Stomach (tissue), 19 donors: ENCODE results near the gene SEC14L2. TPM values are rescaled to one million over a fixed set of nuclear protein-coding genes. Genes with fewer than 3 reads are reported as not detected.

Experiments used
- DNase-seq, 2 donors: peaks; one replicate each; pipeline versions ENCODE4 v3.0.0 to v3.0.0-alpha.2; 2013 to 2019
- H3K27ac ChIP-seq, 5 donors: fragments of 200-600 bp in 4 of 5; sonication (generic) in 4 of 5; one replicate each; pipeline ENCODE4 v1.5.1; 2013 to 2019; ENCODE audit warnings: mild to moderate bottlenecking in 1 of 5, moderate library complexity in 1 of 5
- H3K27me3 ChIP-seq, 3 donors: fragments of 200-600 bp; sonication (generic); one replicate each; pipeline ENCODE4 v1.5.1; 2017 to 2019; ENCODE audit warnings: mixed run types in 1 of 3
- H3K36me3 ChIP-seq, 4 donors: fragments of 200-600 bp; sonication (generic); 1 replicate in 3 of 4; 2 replicates in 1 of 4; pipeline ENCODE4 v1.5.1; 2016 to 2019
- H3K4me1 ChIP-seq, 4 donors: fragments of 200-600 bp; sonication (generic); one replicate each; pipeline ENCODE4 v1.5.1; 2016 to 2019
- H3K4me3 ChIP-seq, 4 donors: fragments of 200-600 bp; sonication (generic) in 3 of 4; one replicate each; pipeline ENCODE4 v1.5.1; 2016 to 2019; ENCODE audit warnings: mild to moderate bottlenecking in 1 of 4
- H3K9me3 ChIP-seq, 4 donors: fragments of 200-600 bp; sonication (generic); one replicate each; pipeline ENCODE4 v1.5.1; 2016 to 2019
- CTCF ChIP-seq, 7 experiments: fragments of 450-650 bp in 4 of 7; fragments of 200-600 bp in 3 of 7; sonication (generic) in 3 of 7; IDR thresholded peaks; one replicate each; pipeline ENCODE4 v1.5.1; 2016 to 2019; ENCODE audit warnings: antibody characterized with exemption in 7 of 7, control low read depth in 2 of 7, mild to moderate bottlenecking in 1 of 7
- EP300 ChIP-seq: sonication (generic); formaldehyde crosslinking; IDR thresholded peaks from one replicate; pipeline ENCODE4 v1.6.1; 2017; ENCODE audit warnings: antibody characterized with exemption
- POLR2A ChIP-seq, 4 donors: fragments of 450-650 bp; IDR thresholded peaks; one replicate each; pipeline ENCODE4 v1.6.1; 2016; ENCODE audit warnings: antibody characterized with exemption in 4 of 4, control low read depth in 2 of 4, mild to moderate bottlenecking in 1 of 4, moderate library complexity in 1 of 4
- POLR2AphosphoS5 ChIP-seq, 3 donors: sonication (generic); formaldehyde crosslinking; IDR thresholded peaks; one replicate each; pipeline ENCODE4 v1.6.1; 2016; ENCODE audit warnings: antibody characterized with exemption in 3 of 3
- WGBS, 5 donors: extraction: QIAGEN DNeasy Blood & Tissue Kit in 3 of 5; methylation state at CpG; one replicate each; pipeline versions ENCODE4 v1.1.5 to v1.1.7; 2013 to 2018; 5-methylcytosine and 5-hydroxymethylcytosine counted together
- intact Hi-C: fragments of 100-400 bp; cut with DNase I; formaldehyde crosslinking; loops from one replicate; pipeline ENCODE4 v1.15.1; 2023; ENCODE audit warnings: low total_unique reads
- long read RNA-seq, 10 donors: transcript quantifications; one replicate each; lab custom pipeline, GENCODE V29; 2026
- polyA plus RNA-seq, 3 donors: library from polyadenylated mRNA; stranded (reverse); fragments of 200-250 nt; gene quantifications; one replicate each; pipeline ENCODE4 v1.2.3, GENCODE V29; 2013
- total RNA-seq, 5 donors: library from RNA; depleted of rRNA; stranded (reverse); fragments of >200 nt; gene quantifications; one replicate each; pipeline versions ENCODE4 v1.1.0 to v1.2.3, GENCODE V29; 2014 to 2016
- donor health status: healthy with polysubstance abuse.
- donor health status: Bipolar disorder and iron deficiency.
- donor health status: healthy.

The SEC14L2 gene
- total RNA-seq (10 to 100 TPM in 2 of 5 donors, 1 to 10 TPM in 1, not detected in 2; 4.1 to 19.4 (median 17.1) TPM), polyA plus RNA-seq (10 to 100 TPM in 1 of 3 donors, 1 to 10 TPM in 2; 9.9 to 10.3 (median 10.0) TPM)
- long read RNA-seq, donor 1 = 0 reads
- long read RNA-seq, donor 2, full-length matches to known transcripts = 1 of 1 reads
- long read RNA-seq, donor 2, partial matches to known transcripts = 0 of 1 reads
- long read RNA-seq, donor 2, other reads (novel, unspliced or antisense) = 0 of 1 reads
- long read RNA-seq, donor 3, full-length matches to known transcripts = 1 of 1 reads
- long read RNA-seq, donor 3, partial matches to known transcripts = 0 of 1 reads
- long read RNA-seq, donor 3, other reads (novel, unspliced or antisense) = 0 of 1 reads
- long read RNA-seq, donor 4 = 0 reads
- long read RNA-seq, donor 5, full-length matches to known transcripts = 1 of 1 reads
- long read RNA-seq, donor 5, partial matches to known transcripts = 0 of 1 reads
- long read RNA-seq, donor 5, other reads (novel, unspliced or antisense) = 0 of 1 reads
- long read RNA-seq, donor 6, full-length matches to known transcripts = 4 of 4 reads
- long read RNA-seq, donor 6, partial matches to known transcripts = 0 of 4 reads
- long read RNA-seq, donor 6, other reads (novel, unspliced or antisense) = 0 of 4 reads
- long read RNA-seq, donor 7, full-length matches to known transcripts = 1 of 1 reads
- long read RNA-seq, donor 7, partial matches to known transcripts = 0 of 1 reads
- long read RNA-seq, donor 7, other reads (novel, unspliced or antisense) = 0 of 1 reads
- long read RNA-seq, donor 8, full-length matches to known transcripts = 1 of 1 reads
- long read RNA-seq, donor 8, partial matches to known transcripts = 0 of 1 reads
- long read RNA-seq, donor 8, other reads (novel, unspliced or antisense) = 0 of 1 reads
- long read RNA-seq, donor 9, partial matches to known transcripts = 0 of 1 reads
- long read RNA-seq, donor 9, other reads (novel, unspliced or antisense) = 0 of 1 reads
- long read RNA-seq, donor 10, full-length matches to known transcripts = 1 of 1 reads
- long read RNA-seq, donor 10, partial matches to known transcripts = 0 of 1 reads
- long read RNA-seq, donor 10, other reads (novel, unspliced or antisense) = 0 of 1 reads

- peak within 1 kb of the TSS; percentile 69 to 78 (median 76) for H3K4me3 ChIP-seq
- TF ChIP-seq EP300 = no peak
- peak; percentile 5 to 58 (median 29) for TF ChIP-seq POLR2AphosphoS5 (IDR thresholded peaks at IDR 0.05)
- no peak for TF ChIP-seq CTCF (IDR thresholded peaks at IDR 0.05)
- TF ChIP-seq POLR2A (IDR thresholded peaks at IDR 0.05) = no peak
- intact Hi-C loops = no loop called here
- 0 to 5% (median 1%) methylated on average over 12 to 56 of the region's 56 CpGs for WGBS, 5 donors
- no peaks in the 10 kb centered on the region for H3K9me3 ChIP-seq
- H3K36me3 ChIP-seq = peaks cover 0 to 3% (median 0%) of the 10 kb centered on the region in 4 donors
- DNase-seq = peak; percentile 79 to 84
- peaks cover 27 to 47% (median 36%) of the 10 kb centered on the region in 4 donors for H3K4me1 ChIP-seq
- peak within 1 kb of the TSS; percentile 50 to 82 (median 69) for H3K27ac ChIP-seq
- H3K27me3 ChIP-seq = peaks cover 0 to 29% (median 9%) of the 10 kb centered on the region in 3 donors
Measured at GRCh38 chr22:30396871-30397655, at the start of gene SEC14L2. Gene SEC14L2 (plus strand): TSS chr22:30397018. CDS start chr22:30397117, 99 bp downstream.

- intact Hi-C loops = no loop called here
Measured at GRCh38 chr22:30347255-30347892, 49.4 kb upstream of the SEC14L2 start.

GRCh38 chr22:30348404-30348803 lies 48.4 kb upstream of the SEC14L2 start:
- Histone ChIP-seq H3K27me3 (no peaks in the 10 kb centered on the region), H3K27ac (no peak overlapping the region), H3K4me1 (peaks cover 0 to 37% (median 17%) of the 10 kb centered on the region in 4 donors), H3K4me3 (peak overlapping the region in 1 of 4 donors; percentile 13), H3K36me3 (peaks cover 68 to 99% (median 98%) of the 10 kb centered on the region in 4 donors), H3K9me3 (no peaks in the 10 kb centered on the region)
- DNase-seq = no peak
- TF ChIP-seq CTCF (IDR thresholded peaks at IDR 0.05) = no peak
- no peak for TF ChIP-seq EP300
- no peak for TF ChIP-seq POLR2AphosphoS5 (IDR thresholded peaks at IDR 0.05)
- no peak for TF ChIP-seq POLR2A (IDR thresholded peaks at IDR 0.05)
- intact Hi-C loops = no loop called here
- 81 to 90% (median 84%) methylated on average over 4 of the region's 4 CpGs for WGBS, 5 donors

More at GRCh38 chr22:30347255-30347892, 49.4 kb upstream of the SEC14L2 start:
- H3K36me3 ChIP-seq = peaks cover 71 to 100% (median 100%) of the 10 kb centered on the region in 4 donors
- H3K27me3 ChIP-seq = no peaks in the 10 kb centered on the region
- H3K9me3 ChIP-seq = no peaks in the 10 kb centered on the region
- TF ChIP-seq POLR2A (IDR thresholded peaks at IDR 0.05) (no peak), CTCF (IDR thresholded peaks at IDR 0.05) (no peak), POLR2AphosphoS5 (IDR thresholded peaks at IDR 0.05) (no peak), EP300 (no peak)
- DNase-seq = no peak
- H3K4me3 ChIP-seq = no peak overlapping the region
- peaks cover 0 to 37% (median 17%) of the 10 kb centered on the region in 4 donors for H3K4me1 ChIP-seq
- 51 to 65% (median 58%) methylated on average over 5 of the region's 5 CpGs for WGBS, 5 donors
- no peak overlapping the region for H3K27ac ChIP-seq
